COR-L47 (cell line): Measurements from ENCODE around the gene ACBD6.
"Not testable (repeated sequence)": the region's sequence is repeated elsewhere in the genome, so short reads cannot be mapped to it uniquely, and the experiment has no call there.

Experiments
- DNase-seq: peaks from one replicate; lab custom pipeline; 2025; lab: John Stamatoyannopoulos, UW

The ACBD6 gene

DNA sequence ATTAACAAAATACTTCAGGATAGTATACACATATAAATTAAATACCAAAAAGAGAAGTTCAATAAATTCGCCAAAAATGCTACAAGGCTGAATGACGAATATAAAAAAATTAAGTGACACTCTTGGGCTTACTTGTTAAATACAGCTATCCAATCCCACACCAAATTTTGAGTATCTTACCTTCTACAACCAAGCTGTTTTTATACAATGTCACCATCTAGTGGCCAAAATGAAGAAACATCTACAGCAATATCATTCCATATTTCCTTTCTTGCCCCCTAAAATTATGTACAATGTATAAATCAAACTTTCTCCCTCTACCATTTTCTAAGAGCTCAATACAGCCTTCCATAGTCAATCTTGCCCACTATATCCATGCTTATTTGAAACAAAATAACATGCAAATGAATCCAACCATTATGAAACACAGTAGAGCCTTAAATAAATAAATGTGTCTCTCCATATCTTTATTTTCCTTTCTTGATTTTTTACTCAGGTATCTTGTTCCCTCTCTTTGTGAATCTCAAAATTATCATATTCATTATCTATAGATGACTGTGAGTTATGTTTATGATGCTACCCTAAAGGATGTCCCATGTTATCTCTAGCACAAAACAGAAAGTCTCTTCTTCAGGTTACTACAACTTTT, 86.3 kb downstream of the ACBD6 start:
- DNase-seq: peak; percentile 62

DNA sequence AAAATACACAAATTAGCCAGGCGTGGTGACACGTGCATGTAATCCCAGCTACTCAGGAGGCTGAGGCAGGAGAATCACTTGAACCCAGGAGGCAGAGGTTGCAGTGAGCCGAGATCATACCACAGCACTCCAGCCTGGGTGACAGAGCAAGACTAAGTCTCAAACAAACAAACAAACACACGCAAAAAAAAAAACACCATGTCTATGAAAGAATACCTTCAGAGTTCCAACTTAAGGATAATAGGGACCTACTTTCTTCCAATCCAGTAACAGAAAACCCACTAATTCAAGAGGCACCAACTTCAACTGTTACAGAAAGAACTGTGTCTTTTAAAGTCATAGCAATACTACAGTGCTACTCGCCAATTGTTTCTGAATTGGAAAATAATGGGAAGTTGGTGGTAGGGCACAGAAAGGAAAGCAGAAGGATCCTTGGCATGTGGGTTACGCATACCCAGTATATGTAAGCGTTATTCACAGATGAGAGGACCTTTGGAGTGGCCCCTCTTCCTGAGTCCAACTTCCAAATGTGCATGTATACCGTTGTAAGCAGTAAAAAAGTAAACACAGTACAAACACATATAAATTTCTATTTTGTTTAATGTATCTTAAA, 87.0 kb downstream of the ACBD6 start:
- no peak for DNase-seq

DNA sequence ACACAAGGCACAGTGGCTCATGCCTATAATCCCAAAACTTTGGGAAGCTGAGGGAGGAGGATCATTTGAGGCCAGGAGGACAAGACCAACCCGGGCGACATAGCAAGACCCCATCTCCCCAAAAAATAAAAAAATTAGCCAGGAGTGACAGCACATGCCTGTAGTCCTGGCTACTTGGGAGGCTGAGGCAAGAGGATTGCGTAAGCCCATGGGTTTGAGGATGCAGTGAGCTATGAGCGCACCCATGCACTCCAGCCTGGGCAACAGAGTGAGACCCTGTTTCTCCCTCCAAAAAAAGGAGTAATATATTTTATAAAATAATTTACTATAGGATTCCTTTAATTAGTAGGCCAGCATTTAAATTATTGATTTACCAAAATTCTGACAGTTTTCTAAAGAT, 89.8 kb downstream of the ACBD6 start:
- no peak for DNase-seq

DNA sequence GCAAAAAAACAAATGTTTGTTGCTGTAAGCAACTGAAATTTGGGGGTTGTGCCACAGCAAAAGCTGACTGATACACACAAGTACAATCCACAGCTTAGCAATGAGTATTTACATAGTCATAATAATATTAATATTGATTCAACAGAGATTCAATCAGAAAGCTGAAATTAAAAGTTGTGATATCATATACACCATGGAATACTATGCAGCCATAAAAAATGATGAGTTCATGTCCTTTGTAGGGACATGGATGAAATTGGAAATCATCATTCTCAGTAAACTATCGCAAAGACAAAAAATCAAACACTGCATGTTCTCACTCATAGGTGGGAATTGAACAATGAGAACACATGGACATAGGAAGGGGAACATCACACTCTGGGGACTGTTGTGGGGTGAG, 94.2 kb downstream of the ACBD6 start:
- DNase-seq: not testable (repeated sequence)

DNA sequence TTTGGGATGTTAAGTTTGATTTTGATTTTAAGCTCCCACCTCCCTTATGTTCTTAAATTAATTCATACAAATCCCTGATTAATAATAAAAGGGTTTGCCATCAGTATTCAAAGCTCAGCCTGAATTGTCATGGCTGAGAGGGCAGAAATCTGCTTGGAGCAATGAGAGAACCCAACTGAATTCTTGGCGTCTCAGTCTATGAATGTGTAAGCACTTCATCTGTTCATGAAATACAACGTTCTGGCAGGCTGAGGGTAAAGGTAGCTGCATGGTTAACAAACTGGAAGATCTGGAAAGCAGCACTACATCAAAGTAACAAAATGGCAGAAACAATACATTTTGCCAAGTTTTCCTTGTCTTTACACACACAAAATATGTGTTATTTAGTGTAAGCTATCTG, 95.3 kb downstream of the ACBD6 start:
- no peak for DNase-seq

DNA sequence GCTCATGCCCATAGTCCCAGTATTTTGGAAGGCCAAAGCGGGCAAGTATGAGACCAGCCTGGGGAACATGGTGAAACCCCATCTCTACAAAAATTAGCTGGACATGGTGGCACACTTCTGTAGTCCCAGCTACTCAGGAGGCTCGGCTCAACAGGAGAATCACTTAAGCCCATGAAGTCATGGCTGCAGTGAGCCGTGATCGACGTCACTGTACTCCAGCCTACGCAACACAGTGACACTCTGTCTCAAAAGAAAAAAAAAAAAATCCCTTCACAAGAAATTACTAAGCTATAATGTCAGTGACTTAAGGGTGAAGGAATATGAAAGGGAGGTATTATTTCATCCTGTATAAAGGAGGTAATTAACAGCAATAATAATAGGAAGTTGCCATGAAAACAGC, 99.8 kb downstream of the ACBD6 start:
- DNase-seq: no peak

DNA sequence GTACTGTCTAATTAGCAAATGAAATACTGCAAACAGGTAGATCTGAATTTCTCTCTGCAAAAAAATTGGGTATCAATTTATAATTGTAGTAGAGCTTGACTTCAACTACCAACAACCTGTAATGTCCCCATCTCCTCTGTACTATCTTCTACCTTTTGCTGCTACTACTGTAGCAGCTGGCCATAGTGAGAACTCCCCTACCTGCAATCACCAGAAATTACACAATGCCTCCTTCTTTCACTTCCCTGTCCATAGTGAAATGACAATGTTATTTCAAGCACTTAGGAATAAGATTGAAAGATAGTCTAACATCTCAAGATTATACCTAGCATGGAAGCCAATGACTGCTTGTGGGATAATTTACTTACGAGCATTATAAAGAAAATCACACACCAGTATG, 100.4 kb downstream of the ACBD6 start:
- no peak for DNase-seq

DNA sequence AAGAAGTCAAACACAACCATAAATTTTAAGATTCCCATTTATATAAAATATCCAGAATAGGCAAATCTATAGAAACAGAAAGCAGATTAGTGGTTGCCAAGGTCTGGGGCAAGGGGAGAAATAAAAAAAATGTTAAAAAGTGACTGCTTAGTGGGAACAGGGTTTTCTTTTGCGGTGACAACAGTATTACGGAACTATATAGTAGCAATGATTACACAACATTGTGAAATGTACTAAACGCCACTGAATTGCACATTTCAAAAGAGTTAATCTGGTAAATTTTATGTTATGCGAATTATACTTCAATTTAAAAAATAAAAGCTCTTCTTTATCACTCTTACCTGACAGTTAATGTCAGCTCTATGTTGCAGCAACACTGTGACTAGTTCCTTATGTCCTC, 105.2 kb downstream of the ACBD6 start:
- no peak for DNase-seq

DNA sequence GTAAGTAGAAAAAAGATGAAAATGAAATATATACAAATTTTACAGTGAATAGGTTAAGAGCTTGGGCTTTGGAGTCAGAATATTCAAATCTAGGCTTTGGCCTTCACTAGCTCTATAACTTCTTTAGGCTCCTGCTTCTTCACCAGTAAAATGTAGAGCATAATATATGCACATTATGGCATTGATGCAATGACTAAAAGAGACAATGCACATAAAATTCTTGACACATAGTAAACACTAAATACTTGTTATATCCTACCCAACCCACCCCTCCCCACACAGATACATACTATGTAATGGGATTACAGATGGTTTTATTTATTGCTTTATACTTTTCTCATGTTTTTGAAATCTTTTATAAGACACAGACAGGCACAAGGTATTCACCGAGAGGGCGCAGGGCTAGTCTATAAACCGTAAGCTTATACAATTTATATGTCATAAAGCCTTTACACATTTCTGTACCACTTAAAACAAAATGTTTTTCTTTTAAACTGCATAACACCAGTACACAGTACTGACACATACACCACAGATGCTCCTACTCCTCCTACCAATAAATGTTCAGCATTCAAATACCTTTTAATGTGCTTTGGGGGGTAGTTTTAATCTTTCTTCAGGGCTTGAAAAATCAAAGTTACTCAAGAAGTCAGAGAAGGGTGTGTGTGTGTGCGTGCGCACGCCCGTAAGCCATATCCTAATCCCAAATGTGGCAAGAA, 109.8 kb downstream of the ACBD6 start:
- DNase-seq: no peak

DNA sequence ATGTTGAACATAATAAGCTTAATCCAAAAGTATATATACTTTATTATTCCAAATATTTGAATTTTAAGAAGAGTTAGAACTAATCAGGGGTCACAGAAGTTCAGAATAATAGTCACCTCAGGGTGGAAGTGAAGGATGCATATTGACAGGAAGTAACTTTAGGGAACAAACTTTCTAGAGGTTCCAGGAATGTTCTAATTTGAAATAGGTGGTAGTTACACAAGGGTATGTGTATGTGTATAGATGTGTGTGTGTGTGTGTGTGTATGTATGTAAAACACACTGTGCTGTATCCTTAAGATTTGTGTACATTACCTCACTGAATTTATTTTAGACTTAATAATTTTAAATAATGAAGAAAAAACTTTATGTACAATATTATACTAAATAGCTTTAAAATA, 110.4 kb downstream of the ACBD6 start:
- no peak for DNase-seq

DNA sequence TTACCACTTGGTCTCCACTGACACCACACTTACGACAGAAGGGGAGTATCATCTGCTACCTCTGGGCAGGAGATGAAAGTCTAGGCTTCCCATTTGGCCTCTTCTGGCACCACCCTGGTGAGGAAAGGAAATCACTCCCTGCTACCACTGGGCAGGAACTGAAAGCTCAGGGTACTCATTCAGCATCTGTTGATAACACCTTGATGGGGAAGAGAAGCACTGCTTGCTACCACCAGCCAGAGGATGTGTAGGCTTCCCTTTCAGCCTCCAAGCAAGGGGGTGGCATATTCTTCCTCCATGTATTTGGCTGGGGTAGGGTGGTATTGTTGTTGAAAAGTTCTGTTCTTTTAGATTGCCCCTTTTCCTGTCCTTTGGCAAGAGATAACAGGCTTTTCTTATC, 115.0 kb downstream of the ACBD6 start:
- no peak for DNase-seq

DNA sequence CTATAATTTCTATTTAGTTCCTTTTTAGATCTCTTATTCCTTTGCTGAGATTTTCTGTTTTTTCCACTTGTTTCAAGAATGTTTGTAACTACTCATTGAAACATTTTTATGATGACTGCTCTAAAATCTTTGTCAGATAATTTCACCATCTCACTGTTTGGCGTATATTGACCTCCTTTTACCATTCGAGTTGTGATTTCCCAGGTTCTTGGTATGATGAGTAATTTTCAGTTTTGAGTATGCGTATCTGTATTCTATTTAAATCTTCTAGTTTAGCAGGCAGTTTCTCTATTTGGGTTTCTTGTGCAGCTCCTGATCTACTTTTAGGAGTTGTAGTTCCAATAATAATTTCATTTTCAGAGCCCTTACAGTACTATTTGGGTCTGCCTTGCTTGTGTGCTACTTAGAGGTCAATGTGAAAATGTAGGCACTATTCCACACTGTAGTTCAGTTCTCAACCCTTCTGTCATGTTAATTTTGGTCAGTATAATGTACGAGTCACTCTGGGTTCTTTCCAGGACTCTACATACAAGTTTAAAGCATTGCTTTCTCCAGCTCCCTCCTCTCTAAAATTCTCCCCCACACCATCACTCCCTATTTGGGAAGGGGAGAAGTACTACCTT, 115.5 kb downstream of the ACBD6 start:
- DNase-seq: no peak

DNA sequence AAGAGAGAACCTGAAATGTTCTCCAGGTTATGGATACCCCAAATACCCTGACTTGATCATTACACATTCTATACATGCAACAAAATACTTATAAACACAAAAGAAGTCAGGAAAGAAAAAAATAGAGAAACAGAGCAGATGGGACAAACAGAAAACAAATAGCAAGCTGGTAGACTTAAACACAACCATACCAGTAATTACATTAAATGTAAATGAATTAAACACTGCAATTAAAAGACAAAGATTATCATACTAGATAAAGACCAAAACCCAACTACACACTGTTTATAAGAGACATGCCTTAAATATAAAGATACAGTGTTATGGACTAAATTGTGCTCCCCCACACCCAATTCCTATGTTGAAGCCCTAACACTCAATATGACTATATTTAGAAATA, 117.2 kb downstream of the ACBD6 start:
- no peak for DNase-seq

DNA sequence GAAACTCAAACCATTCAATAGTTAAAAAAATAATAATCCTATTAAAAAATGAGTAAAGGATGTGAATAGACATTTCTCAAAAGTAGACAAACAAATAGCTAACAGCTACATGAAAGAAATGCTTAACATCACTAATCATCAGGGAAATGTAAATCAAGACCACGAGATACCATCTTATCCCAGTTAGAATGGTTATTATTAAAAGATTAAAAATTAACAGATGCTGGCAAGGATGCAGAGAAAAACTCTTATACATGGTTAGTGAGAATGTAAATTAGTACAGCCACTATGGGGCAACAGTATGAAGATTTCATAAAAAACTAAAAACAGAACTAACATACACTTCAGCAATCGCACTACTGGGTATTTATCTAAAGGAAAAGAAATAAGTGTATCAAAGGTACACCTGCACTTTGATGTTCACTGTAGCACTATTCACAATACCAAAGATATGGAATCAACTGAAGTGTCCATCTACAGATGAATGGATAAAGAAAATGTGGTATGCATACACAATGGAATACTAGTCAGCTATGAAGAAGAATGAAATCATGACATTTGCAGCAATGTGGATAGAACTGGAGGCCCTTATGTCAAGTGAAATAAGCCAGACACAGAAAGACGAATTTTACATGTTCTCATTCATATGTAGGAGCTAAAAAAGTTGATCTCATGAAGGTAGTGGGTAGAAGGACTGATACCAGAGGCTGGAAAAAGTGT, 117.9 kb downstream of the ACBD6 start:
- DNase-seq: no peak

DNA sequence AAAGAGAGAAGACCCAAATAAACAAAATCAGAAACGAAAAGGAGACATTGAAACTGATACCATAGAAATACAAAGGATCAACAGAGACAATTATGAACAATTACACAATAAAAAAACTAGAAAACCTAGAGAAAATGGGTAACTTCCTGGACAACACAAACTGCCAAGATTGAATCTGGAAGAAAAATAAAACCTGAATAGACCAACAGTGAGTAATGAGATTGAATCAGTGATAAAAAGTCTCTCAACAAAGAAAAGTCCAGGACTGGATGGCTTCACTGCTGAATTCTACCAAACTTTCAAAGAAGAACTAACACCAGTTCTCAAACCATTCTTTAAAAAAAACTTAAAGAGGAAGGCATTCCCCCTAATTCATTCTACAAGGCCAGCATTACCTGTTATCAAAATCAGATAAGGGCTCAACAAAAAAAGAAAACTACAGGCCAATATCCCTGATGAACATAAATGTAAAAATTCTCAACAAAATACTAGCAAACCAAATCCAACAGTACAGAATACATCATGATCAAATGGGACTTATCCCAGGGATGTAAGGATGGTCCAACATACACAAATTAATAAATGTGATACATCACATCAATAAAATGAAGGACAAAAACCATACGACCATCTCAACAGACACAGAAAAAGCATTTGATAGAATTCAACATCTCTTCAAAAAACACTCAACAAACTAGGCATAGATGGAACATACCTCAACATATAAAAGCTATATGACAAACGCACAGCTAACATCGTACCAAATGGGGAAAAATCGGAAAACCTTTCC, 119.9 kb downstream of the ACBD6 start:
- no peak for DNase-seq

DNA sequence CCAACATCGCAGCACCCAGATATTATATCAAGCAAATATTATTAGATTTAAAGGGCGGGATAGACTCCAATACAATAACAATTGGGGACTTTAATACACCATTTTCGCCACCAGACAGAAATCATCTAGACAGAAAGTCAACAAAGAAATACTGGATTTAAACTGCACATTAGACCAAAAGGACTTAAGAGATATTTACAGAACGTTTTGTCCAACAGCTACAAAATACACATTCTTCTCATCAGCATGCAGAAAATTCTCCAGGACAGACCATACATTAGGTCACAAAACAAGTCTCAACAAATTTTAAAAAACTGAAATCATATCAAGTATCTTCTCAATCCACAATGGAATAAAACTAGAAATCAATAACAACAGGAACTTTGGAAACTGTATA, 121.2 kb downstream of the ACBD6 start:
- DNase-seq: no peak

DNA sequence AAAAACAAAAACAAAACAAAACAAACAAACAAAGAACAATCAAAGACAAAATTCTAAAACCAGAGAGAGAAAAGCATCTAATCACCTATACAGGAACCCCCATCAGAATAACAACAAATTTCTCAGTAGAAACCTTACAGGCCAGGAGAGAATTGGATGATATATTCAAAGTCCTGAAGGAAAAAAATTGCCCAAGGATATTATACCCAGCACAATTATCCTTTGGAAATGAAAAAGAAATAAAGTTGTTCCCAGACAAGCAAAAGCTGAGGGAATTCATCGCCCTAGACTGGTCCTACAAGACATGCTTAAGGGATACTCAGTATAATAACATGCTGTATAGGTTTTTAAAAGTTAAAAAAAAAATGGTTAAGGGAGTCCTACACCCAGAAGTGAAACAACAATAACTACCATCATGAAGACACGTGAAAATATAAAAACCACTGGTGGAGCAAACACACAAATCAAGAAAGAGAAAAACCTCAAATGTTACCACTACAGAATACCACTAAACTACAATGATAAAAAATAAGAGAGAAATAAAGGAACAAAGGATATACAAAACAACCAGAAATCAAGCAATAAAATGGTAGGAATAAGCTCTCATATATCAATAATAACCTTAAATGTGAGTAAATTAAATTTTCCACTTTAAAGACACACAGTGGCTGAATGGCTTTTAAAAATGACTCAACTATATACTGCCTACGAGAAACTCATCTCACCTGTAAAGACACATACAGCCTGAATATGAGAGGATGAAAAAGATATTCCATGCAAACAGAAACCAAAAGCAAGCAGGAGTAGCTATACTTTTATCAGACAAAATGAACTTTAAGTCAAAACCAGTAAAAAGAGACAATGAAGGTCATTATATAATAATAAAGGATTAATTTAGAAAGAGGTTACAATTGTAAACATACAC, 121.9 kb downstream of the ACBD6 start:
- DNase-seq: no peak

DNA sequence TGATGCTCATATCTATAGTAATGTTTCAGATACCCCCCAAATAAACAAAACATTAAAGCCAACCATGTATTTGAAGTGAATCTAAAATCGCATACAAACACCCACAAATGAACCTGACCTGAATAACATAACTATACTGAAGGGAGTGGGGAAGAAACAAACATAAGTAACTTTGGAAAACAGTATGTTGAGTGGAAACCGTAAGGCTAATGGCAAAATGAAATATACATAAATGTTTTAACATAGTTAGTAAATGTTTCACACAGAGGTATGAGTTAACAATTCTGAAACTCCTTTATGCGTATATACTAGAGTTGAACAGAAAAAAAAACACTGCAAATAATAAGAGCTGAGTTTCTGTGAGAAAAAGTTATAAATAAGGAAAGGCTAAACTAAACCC, 125.6 kb downstream of the ACBD6 start:
- DNase-seq: no peak

DNA sequence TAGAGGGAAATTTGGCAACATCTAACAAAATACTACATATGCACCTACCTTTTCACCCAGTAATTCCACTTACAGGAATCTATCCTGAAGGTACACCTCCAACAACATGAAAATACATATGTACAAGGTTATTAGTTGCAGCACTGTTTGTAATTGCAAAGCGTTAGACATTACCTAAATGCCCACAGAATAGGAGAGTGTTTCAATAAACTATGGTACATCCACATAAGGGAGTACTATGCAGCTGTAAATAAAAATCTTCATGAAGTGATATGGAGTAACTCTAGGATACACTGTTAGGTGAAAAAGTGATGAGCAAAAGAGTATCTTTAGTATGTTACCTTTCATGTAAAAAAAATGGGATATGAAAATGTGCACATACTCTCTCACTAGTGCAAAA, 126.1 kb downstream of the ACBD6 start:
- no peak for DNase-seq

DNA sequence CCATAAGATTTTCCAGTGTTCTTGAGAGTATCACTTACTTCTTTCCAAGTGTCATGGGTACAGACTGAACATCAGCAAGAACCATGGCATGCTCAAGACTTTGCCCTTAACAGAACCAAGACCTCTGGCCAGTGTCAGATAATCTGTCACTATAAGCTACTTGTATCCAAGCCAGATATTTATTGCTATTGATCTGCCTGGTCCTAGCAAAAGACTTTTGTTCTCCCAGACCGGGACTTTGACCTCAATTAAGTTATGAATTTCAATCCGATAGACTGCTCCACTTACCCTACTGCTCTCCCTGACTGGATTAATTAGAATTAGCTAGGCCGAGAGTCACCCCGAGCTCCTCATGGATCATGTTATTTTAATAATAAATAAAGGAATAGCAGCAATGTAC, 129.6 kb downstream of the ACBD6 start:
- no peak for DNase-seq

DNA sequence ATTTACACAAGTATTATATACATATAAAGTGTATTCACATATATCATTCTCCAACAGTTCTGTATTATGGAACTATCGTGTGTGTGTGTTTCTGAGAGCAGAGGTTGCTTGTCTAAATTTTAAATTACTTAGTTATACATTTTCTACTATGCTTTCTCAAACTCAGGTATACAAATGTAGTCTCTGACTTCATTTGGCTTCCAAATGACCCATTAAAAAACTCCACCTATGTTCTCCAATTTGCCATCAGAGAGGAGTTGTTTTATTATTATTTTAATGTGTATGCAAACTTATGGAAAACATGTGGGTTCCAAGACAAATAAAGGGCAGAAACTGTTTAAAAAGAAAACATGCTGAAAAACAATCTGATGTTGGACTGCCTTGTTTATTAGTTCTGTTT, 131.8 kb downstream of the ACBD6 start:
- DNase-seq: no peak
